Lower leg skin (tissue), 4 donors: ENCODE data around the gene ARHGAP19. TPM values are rescaled to one million over a fixed set of nuclear protein-coding genes. Genes with fewer than 3 reads are reported as not detected.

Source experiments
- DNase-seq, 2 donors: peaks; one replicate each; pipeline ENCODE4 v3.0.0-alpha.2; 2019; ENCODE audit warnings: low spot score in 2 of 2
- H3K4me3 ChIP-seq: fragments of 200-600 bp; sonication (generic); 2 replicates; pipeline ENCODE4 v1.5.1; 2017; ENCODE audit warnings: mild to moderate bottlenecking, low read depth; ENCODE audit not compliant: poor library complexity, severe bottlenecking
- CTCF ChIP-seq, 3 donors: fragments of 450-650 bp; IDR thresholded peaks; one replicate each; pipeline ENCODE4 v1.5.1; 2016; ENCODE audit warnings: antibody characterized with exemption in 3 of 3, mild to moderate bottlenecking in 3 of 3, moderate library complexity in 2 of 3
- POLR2A ChIP-seq, 2 donors: fragments of 450-650 bp; IDR thresholded peaks; one replicate each; pipeline ENCODE4 v1.6.1; 2016 to 2017; ENCODE audit warnings: antibody characterized with exemption in 2 of 2, mild to moderate bottlenecking in 1 of 2, moderate library complexity in 1 of 2
- WGBS, 2 donors: methylation state at CpG; one replicate each; pipeline ENCODE4 v1.1.5; 2018; 5-methylcytosine and 5-hydroxymethylcytosine counted together
- intact Hi-C: fragments of 100-400 bp; cut with DNase I; formaldehyde crosslinking; loops from one replicate; pipeline ENCODE4 v1.15.0; 2023; ENCODE audit warnings: low total_unique reads
- total RNA-seq, 4 donors: library from RNA; depleted of rRNA; stranded (reverse); fragments of >200 nt; gene quantifications; one replicate each; pipeline ENCODE4 v1.1.0, GENCODE V29; 2016

Gene ARHGAP19
- total RNA-seq, result 1 to 10 TPM; 7.7 to 8.5 (median 8.2) TPM

GRCh38 chr10:97292097-97292861 is at the start of gene ARHGAP19:
ARHGAP19 (minus strand) TSS chr10:97292637; CDS start chr10:97292627, 10 bp downstream.
- no peak for TF ChIP-seq POLR2A (IDR thresholded peaks at IDR 0.05)
- no peak for TF ChIP-seq CTCF (IDR thresholded peaks at IDR 0.05)
- WGBS, 2 donors, result 0 to 1% methylated on average over 32 to 55 of the region's 55 CpGs
- intact Hi-C loops, result no loop called here
- H3K4me3 ChIP-seq, result peak within 1 kb of the TSS; percentile 78
- peak; percentile 98 for DNase-seq

GRCh38 chr10:97341416-97341815 is 49.0 kb upstream of the ARHGAP19 start:
- intact Hi-C loops, result no loop called here
- no peak for TF ChIP-seq POLR2A (IDR thresholded peaks at IDR 0.05)
- TF ChIP-seq CTCF (IDR thresholded peaks at IDR 0.05), result no peak
- WGBS, 2 donors, result 76 to 81% methylated on average over 2 of the region's 2 CpGs

GRCh38 chr10:97338041-97338440 is 45.6 kb upstream of the ARHGAP19 start:
- DNase-seq, result no peak
- no peak overlapping the region for H3K4me3 ChIP-seq
- 38 to 47% methylated on average over 5 of the region's 5 CpGs for WGBS, 2 donors
- TF ChIP-seq POLR2A (IDR thresholded peaks at IDR 0.05), result no peak
- TF ChIP-seq CTCF (IDR thresholded peaks at IDR 0.05), result no peak
- intact Hi-C loops, result loop anchor here (10.0 kb wide), 1 partner anchor 63 kb away; no protein-coding TSS in a partner anchor

More at GRCh38 chr10:97341416-97341815, 49.0 kb upstream of the ARHGAP19 start:
- no peak for DNase-seq
- no peak overlapping the region for H3K4me3 ChIP-seq

GRCh38 chr10:97336942-97337831 is 44.8 kb upstream of the ARHGAP19 start:
- intact Hi-C loops, result loop anchor here (10.0 kb wide), 1 partner anchor 62 kb away; no protein-coding TSS in a partner anchor
- 16 to 20% methylated on average over 11 of the region's 11 CpGs for WGBS, 2 donors
- TF ChIP-seq POLR2A (IDR thresholded peaks at IDR 0.05) (no peak), CTCF (IDR thresholded peaks at IDR 0.05) (no peak)
- DNase-seq, result peak; percentile 82 to 87
- H3K4me3 ChIP-seq, result no peak overlapping the region

GRCh38 chr10:97336446-97336845 is 44.0 kb upstream of the ARHGAP19 start:
- intact Hi-C loops, result loop anchor here (10.0 kb wide), 1 partner anchor 62 kb away; no protein-coding TSS in a partner anchor
- WGBS, 2 donors, result 16 to 19% methylated on average over 5 of the region's 5 CpGs
- no peak for TF ChIP-seq CTCF (IDR thresholded peaks at IDR 0.05)
- no peak for TF ChIP-seq POLR2A (IDR thresholded peaks at IDR 0.05)
- no peak overlapping the region for H3K4me3 ChIP-seq
- no peak for DNase-seq
